Nephron progenitor cell (in vitro differentiated cells): ENCODE data around the gene GPRIN1.

Source experiments
- DNase-seq: peaks from one replicate; pipeline ENCODE4 v3.0.0; 2021
- H3K27ac Mint-ChIP-seq: 2 replicates; pipeline ENCODE4 v1.8.0; 2021; ENCODE audit warnings: mild to moderate bottlenecking, moderate library complexity, mixed read lengths
- H3K27me3 Mint-ChIP-seq: 2 replicates; pipeline ENCODE4 v1.8.0; 2021; ENCODE audit warnings: mild to moderate bottlenecking, low read depth, mixed read lengths; ENCODE audit not compliant: poor library complexity
- H3K36me3 Mint-ChIP-seq: 2 replicates; pipeline ENCODE4 v1.8.0; 2021; ENCODE audit warnings: low read depth, mixed read lengths
- H3K4me1 Mint-ChIP-seq: 2 replicates; pipeline ENCODE4 v1.8.0; 2021; ENCODE audit warnings: mixed read lengths
- H3K4me3 Mint-ChIP-seq: 2 replicates; pipeline ENCODE4 v1.8.0; 2021; ENCODE audit warnings: mild to moderate bottlenecking, moderate library complexity, mixed read lengths
- H3K9me3 Mint-ChIP-seq: 2 replicates; pipeline ENCODE4 v1.8.0; 2021; ENCODE audit warnings: mild to moderate bottlenecking, moderate library complexity, mixed read lengths
- CTCF ChIP-seq: fragments of 200-600 bp; sonication (generic); IDR thresholded peaks from 2 replicates; pipeline ENCODE4 v1.5.0; 2021; ENCODE audit warnings: antibody characterized with exemption

GPRIN1 gene

GRCh38 chr5:176624938-176625337 is 15.0 kb upstream of the GPRIN1 start:
- TF ChIP-seq CTCF = no peak
- Mint-ChIP-seq H3K27ac (no peak overlapping the region), H3K36me3 (no peaks in the 10 kb centered on the region), H3K4me1 (peaks cover 16% of the 10 kb centered on the region), H3K27me3 (peaks cover 93% of the 10 kb centered on the region), H3K9me3 (no peaks in the 10 kb centered on the region), H3K4me3 (no peak overlapping the region)
- no peak for DNase-seq

- Mint-ChIP-seq H3K4me3 (no peak overlapping the region), H3K36me3 (no peaks in the 10 kb centered on the region), H3K27me3 (peaks cover 93% of the 10 kb centered on the region), H3K4me1 (peaks cover 16% of the 10 kb centered on the region), H3K9me3 (no peaks in the 10 kb centered on the region), H3K27ac (no peak overlapping the region)
- TF ChIP-seq CTCF = no peak
- DNase-seq = no peak
Observed at GRCh38 chr5:176624142-176624541, 14.2 kb upstream of the GPRIN1 start.

GRCh38 chr5:176621661-176622079 is 11.7 kb upstream of the GPRIN1 start:
- peaks cover 10% of the 10 kb centered on the region for H3K4me1 Mint-ChIP-seq

GRCh38 chr5:176620333-176620981 is 10.5 kb upstream of the GPRIN1 start:
- peaks cover 96% of the 10 kb centered on the region for H3K27me3 Mint-ChIP-seq
- DNase-seq = no peak
- H3K9me3 Mint-ChIP-seq = no peaks in the 10 kb centered on the region
- H3K36me3 Mint-ChIP-seq = no peaks in the 10 kb centered on the region
- H3K4me3 Mint-ChIP-seq = peak overlapping the region; percentile 63
- H3K4me1 Mint-ChIP-seq = peaks cover 6% of the 10 kb centered on the region
- H3K27ac Mint-ChIP-seq = no peak overlapping the region
- TF ChIP-seq CTCF = no peak

More at GRCh38 chr5:176621661-176622079, 11.7 kb upstream of the GPRIN1 start:
- H3K36me3 Mint-ChIP-seq = no peaks in the 10 kb centered on the region
- no peak overlapping the region for H3K27ac Mint-ChIP-seq
- no peak for TF ChIP-seq CTCF
- no peak for DNase-seq
- H3K4me3 Mint-ChIP-seq = no peak overlapping the region
- H3K9me3 Mint-ChIP-seq = no peaks in the 10 kb centered on the region
- H3K27me3 Mint-ChIP-seq = peaks cover 96% of the 10 kb centered on the region

- peaks cover 6% of the 10 kb centered on the region for H3K4me1 Mint-ChIP-seq
- no peaks in the 10 kb centered on the region for H3K36me3 Mint-ChIP-seq
- H3K4me3 Mint-ChIP-seq = peak overlapping the region; percentile 63
- no peak for DNase-seq
- no peaks in the 10 kb centered on the region for H3K9me3 Mint-ChIP-seq
- H3K27ac Mint-ChIP-seq = no peak overlapping the region
- peaks cover 97% of the 10 kb centered on the region for H3K27me3 Mint-ChIP-seq
- no peak for TF ChIP-seq CTCF
Observed at GRCh38 chr5:176619569-176620332, 9.8 kb upstream of the GPRIN1 start.
